ENCODE measurements around the gene FBLN1. TPM values are rescaled to one million over a fixed set of nuclear protein-coding genes. Genes with fewer than 3 reads are reported as not detected.
"Not testable (repeated sequence)": the region's sequence is repeated elsewhere in the genome, so short reads cannot be mapped to it uniquely, and the experiment has no call there.

Gene FBLN1, protein sequence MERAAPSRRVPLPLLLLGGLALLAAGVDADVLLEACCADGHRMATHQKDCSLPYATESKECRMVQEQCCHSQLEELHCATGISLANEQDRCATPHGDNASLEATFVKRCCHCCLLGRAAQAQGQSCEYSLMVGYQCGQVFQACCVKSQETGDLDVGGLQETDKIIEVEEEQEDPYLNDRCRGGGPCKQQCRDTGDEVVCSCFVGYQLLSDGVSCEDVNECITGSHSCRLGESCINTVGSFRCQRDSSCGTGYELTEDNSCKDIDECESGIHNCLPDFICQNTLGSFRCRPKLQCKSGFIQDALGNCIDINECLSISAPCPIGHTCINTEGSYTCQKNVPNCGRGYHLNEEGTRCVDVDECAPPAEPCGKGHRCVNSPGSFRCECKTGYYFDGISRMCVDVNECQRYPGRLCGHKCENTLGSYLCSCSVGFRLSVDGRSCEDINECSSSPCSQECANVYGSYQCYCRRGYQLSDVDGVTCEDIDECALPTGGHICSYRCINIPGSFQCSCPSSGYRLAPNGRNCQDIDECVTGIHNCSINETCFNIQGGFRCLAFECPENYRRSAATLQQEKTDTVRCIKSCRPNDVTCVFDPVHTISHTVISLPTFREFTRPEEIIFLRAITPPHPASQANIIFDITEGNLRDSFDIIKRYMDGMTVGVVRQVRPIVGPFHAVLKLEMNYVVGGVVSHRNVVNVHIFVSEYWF
- 67.6 and 85.4 TPM in 2 replicates for total RNA-seq (2014; rRNA removed; shearing (Covaris generic); ENCODE audit: low replicate concordance)

DNA sequence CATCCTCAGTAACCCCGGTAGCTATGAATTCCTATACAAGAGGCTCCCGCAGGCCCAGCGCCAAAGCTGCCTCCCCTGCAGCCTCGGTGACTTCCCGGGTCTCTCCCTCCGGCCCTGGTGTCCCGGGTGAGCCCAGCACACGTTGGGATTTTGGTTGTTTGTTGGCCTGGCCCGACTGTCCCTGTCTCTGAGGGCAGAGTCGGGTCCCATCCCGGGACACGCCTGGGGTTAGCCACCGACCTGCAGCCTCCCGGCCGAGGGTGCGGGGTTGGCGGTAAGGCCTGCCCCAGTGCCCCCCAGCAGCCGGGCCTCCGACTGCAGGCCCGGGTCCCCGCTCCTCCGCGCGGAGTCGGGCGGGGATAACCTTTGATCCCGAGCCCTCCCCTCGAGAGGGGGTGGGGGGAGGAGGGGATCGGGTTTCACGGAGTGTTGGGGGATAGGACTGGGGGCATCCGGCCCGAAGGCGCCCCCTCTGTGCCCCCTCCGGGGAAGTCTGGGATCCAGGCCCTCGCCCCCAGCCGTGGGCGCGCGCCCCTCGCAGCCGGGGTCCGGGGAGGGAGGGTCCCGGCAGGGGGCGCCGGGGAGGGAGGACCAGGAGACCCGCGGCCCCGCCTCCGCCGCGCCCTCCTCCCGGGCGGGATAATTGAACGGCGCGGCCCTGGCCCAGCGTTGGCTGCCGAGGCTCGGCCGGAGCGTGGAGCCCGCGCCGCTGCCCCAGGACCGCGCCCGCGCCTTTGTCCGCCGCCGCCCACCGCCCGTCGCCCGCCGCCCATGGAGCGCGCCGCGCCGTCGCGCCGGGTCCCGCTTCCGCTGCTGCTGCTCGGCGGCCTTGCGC, at the start of gene FBLN1:
TSS of gene FBLN1 (plus strand) at position 669 of the 835 bp plus-strand sequence. CDS start at position 772, 103 bp downstream.
- peak; percentile 68 for DNase-seq (ENCODE audit: low read depth)
- in situ Hi-C loops (cut with HindIII; ENCODE audit: low pct_unique_long_range_greater_than_20kb, low sequenced_read_pairs), result no loop called here

DNA sequence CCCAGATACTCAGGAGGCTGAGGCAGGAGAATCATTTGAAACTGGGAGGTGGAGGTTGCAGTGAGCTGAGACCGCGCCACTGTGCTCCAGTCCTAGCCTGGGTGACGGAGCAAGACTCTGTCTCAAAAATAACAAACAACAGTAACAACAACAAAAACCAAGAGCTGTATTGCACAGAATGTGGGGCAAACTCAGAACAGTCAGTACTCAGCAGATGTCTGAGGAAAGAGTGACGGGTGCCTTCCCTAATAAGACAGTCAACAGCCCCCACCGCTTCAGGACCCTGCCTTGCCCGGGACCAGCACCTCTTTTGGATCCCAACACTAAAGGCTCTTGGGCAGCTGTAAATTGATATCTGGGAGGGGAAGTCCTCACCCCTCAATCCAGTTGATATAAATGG, 48.9 kb upstream of the FBLN1 start:
- no peak for DNase-seq (ENCODE audit: low read depth)
- in situ Hi-C loops (cut with HindIII; ENCODE audit: low pct_unique_long_range_greater_than_20kb, low sequenced_read_pairs), result no loop called here

DNA sequence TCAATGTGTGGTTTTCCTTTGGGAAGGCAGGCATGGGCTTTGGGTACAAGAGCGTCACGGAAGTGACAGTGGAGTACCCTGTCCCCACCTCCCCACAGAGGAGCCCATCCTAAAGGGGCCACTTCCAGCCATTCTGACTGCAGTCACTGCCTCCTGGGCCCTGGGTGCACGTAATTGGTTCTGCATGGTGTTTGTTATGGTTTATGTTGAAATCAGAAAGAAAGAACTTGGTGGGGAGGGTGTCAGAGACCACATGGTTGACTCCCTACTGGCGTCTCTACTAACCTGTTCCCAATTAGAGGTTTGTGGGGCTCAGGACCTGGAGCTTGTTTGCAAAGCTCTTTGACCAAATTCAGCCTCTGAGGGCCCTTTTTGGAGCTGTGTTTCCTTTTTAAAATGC, 48.4 kb upstream of the FBLN1 start:
- in situ Hi-C loops (cut with HindIII; ENCODE audit: low pct_unique_long_range_greater_than_20kb, low sequenced_read_pairs), result no loop called here
- DNase-seq (ENCODE audit: low read depth), result no peak

DNA sequence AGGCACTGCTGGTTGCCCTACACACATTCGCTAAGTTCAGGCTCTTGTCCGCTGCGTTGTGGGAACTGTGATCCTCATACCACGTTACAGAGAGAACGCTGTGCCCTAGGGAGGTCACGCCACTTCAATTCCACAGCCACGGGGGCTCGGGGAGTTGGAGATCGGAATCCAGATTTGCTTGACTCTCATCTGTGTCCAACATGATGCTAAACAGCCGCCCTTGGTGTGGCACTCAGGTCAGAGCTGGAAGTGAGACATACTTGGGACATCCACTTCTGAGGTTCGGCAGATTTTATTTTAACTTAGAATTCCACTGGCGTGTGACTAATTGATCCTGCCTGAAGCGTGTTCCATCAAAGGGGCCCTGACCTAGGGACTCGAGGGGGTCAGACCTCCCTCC, 47.5 kb upstream of the FBLN1 start:
- no peak for DNase-seq (ENCODE audit: low read depth)
- in situ Hi-C loops (cut with HindIII; ENCODE audit: low pct_unique_long_range_greater_than_20kb, low sequenced_read_pairs), result no loop called here

DNA sequence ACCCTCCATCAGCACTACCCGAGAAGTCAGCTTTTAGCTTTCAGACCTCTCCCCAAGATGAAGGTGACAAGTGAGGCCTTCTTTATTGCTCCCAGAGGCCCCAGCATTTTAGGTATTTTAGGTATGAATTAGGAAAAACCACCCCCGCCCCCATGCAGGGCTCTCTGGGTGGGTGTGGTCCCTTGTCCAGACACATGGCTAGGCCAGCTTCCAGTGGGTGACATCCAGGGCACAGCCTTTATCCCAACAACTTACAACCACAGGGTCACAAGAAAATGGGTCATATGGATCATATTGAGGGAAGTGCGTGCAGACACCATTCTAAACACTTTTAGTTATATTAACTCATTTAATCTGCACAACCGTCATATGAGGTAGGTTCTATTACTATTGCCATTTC, 47.1 kb upstream of the FBLN1 start:
- in situ Hi-C loops (cut with HindIII; ENCODE audit: low pct_unique_long_range_greater_than_20kb, low sequenced_read_pairs), result no loop called here
- no peak for DNase-seq (ENCODE audit: low read depth)

DNA sequence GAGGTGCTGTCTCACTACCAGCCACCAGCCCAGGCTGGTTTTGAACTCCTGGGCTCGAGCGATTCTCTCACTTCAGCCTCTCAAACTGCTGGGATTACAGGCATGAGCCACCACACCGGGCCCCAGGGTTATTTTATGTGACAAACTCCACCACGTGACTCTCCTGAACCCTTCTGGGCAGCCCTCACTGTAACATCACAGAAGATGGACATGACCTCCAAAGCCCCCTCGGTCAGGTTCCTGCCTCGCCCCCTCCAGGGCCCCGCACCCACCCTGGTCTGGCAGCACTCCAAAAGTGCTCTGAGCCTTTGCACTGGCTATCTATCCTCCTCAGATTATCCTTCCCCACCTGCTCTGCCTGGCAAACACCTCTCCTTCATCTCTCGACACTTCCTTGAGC, 45.9 kb upstream of the FBLN1 start:
- in situ Hi-C loops (cut with HindIII; ENCODE audit: low pct_unique_long_range_greater_than_20kb, low sequenced_read_pairs), result no loop called here
- DNase-seq (ENCODE audit: low read depth), result no peak

DNA sequence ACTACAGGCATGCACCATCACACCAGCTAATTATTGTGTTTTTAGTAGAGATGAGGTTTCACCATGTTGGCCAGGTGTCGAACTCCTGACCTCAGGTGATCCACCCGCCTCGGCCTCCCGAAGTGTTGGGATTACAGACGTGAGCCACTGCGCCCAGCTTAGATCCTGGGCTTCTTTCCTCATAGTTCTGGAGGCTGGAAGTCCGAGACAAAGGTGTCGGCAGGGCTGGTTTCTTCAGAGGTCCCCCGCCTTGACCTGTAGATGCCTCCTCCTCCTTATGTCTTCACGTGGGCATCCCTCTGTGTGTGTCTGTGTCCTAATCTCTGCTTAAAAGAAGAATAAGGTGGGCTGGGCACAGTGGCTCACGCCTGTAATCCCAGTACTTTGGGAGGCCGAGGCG, 44.2 kb upstream of the FBLN1 start:
- in situ Hi-C loops (cut with HindIII; ENCODE audit: low pct_unique_long_range_greater_than_20kb, low sequenced_read_pairs), result no loop called here
- no peak for DNase-seq (ENCODE audit: low read depth)

DNA sequence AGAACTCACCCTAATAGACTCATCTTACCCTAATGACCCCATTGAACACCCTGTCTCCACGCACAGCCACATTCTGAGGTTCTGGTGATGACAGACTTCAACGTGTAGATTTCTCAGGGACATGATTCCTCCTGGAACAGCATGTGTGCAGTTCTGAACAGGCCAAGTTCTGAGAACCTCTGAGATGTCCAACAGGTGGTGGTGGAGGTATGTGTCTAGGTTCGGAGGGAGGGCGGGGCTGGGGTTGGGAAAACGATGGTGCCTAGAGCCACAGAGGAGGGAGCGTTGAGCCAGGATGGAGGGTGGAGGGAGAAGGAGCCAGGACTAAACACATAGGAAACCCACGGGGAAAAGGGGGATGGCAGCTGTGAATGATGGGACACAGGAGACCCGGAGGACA, 43.4 kb upstream of the FBLN1 start:
- no peak for DNase-seq (ENCODE audit: low read depth)
- in situ Hi-C loops (cut with HindIII; ENCODE audit: low pct_unique_long_range_greater_than_20kb, low sequenced_read_pairs), result no loop called here

DNA sequence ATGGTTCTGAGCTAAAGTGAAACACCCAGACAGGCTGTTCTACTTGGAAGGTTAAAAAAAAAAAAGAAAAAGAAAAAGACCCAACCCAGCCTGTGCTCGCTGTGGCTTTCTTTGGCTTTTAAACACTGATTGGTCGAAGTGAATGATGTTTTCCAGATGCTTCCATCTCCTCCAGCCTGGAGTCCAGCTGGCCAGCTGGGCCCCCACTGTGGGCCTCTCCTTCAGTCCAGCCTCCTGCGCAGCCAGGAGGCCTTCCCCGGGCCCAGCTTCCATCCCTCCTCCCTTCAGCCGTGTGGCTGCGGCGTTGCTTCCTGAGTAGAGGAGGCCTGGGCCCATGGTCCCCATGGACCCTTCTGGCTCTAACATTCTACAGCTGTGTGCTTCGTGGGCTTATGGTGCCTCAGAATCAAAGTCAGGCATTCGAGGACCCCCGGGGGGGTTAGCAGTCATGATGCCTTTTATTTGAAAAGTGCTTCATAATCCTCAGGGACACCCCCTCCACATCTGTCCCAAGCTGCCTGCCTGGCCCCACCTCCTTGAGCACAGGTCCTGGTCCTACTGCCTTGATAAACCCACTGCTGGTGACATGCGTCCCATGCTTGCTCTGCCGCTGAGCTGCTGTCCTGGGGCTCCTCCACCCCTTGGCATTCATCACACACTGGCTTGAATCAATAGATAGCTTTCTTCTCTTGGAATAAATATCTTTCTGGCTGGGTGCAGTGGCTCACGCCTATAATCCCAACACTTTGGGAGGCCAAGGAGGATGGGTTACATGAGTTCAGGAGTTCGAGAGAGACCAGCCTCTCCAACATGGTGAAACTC, 42.2 kb upstream of the FBLN1 start:
- DNase-seq (ENCODE audit: low read depth), result no peak
- in situ Hi-C loops (cut with HindIII; ENCODE audit: low pct_unique_long_range_greater_than_20kb, low sequenced_read_pairs), result no loop called here

DNA sequence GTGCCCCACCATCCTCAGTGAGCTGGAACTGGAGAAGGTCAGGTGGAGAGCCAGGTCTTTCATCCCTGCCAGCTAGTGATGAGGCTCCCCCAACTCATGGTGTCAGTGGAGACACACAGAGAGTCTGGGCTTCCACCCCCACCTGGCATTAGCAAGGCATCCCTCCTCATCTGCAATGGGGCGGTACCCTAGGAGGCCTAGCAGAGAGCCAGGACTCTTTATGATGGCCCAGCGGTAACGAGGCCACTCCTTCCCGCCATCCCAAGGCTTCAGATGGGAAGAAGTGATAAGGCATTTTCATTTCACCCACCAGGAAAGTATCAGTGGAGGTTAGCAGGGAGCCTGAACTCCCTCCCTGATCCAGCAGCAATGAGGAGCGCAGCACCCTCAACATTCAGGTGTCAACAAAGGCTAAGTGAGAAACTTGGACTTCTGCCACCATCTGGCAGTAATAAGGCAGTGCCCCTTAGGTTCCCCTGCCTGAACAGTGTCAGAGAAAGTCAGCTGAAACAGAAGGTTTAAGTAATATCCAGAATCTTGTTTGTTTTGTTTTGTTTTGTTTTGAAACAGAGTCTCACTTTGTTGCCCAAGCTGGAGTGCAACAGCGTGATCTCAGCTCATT, 40.5 kb upstream of the FBLN1 start:
- no peak for DNase-seq (ENCODE audit: low read depth)
- in situ Hi-C loops (cut with HindIII; ENCODE audit: low pct_unique_long_range_greater_than_20kb, low sequenced_read_pairs), result no loop called here

DNA sequence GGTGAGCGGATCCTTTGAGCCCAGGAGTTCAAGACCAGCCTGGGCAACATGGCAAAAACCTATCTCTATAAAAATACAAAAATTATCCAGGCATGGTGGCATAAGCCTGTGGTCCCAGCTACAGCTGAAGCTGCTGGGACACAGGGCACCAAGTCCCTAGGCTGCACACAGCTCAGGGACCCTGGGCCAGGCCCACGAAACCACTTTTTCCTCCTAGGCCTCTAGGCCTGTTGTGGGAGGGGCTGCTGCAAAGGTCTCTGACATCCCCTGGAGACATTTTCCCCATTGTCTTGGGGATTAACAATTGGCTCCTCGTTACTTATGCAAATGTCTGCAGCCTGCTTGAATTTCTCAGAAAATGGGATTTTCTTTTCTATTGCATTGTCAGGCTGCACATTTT, 39.0 kb upstream of the FBLN1 start:
- in situ Hi-C loops (cut with HindIII; ENCODE audit: low pct_unique_long_range_greater_than_20kb, low sequenced_read_pairs); DNase-seq (ENCODE audit: low read depth): not testable (repeated sequence)

DNA sequence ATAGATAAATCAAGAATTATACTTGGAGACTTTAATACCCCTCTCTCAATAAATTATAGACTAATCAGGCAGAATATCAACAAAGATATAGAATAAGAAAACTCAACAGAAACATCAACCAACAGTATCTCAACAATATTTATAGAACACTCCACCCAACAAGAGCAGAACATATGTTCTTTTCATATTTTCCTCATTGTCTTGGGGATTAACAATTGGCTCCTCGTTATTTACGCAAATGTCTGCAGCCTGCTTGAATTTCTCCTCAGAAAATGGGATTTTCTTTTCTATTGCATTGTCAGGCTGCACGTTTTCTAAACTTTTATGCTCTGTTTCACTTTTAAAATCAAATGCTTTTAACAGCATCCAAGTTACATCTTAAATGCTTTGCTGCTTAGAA, 37.0 kb upstream of the FBLN1 start:
- in situ Hi-C loops (cut with HindIII; ENCODE audit: low pct_unique_long_range_greater_than_20kb, low sequenced_read_pairs), result loop anchor here (5.0 kb wide), 1 partner anchor 87 kb away; no protein-coding TSS in a partner anchor
- no peak for DNase-seq (ENCODE audit: low read depth)

DNA sequence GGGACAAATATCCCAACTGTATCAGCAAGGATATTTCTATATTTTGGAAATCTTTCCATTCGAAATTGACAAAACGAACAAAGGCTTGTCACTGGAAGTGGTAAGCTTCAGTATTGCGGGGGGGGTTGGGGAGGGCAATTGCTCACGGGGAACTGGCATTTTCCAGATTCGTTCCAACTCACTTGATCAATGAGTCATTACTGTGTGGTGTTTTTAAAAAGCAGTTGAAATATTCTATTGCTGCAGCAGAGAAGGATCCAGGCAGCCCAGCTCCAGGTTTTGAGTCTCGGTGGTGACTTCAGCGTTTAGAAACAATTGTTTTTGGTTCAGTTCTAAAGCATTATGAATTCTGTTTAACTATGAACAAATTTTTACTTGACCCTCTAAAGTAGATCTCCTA, 33.8 kb upstream of the FBLN1 start:
- peak; percentile 46 for DNase-seq (ENCODE audit: low read depth)
- in situ Hi-C loops (cut with HindIII; ENCODE audit: low pct_unique_long_range_greater_than_20kb, low sequenced_read_pairs), result loop anchor here (5.0 kb wide), 1 partner anchor 83 kb away; no protein-coding TSS in a partner anchor

DNA sequence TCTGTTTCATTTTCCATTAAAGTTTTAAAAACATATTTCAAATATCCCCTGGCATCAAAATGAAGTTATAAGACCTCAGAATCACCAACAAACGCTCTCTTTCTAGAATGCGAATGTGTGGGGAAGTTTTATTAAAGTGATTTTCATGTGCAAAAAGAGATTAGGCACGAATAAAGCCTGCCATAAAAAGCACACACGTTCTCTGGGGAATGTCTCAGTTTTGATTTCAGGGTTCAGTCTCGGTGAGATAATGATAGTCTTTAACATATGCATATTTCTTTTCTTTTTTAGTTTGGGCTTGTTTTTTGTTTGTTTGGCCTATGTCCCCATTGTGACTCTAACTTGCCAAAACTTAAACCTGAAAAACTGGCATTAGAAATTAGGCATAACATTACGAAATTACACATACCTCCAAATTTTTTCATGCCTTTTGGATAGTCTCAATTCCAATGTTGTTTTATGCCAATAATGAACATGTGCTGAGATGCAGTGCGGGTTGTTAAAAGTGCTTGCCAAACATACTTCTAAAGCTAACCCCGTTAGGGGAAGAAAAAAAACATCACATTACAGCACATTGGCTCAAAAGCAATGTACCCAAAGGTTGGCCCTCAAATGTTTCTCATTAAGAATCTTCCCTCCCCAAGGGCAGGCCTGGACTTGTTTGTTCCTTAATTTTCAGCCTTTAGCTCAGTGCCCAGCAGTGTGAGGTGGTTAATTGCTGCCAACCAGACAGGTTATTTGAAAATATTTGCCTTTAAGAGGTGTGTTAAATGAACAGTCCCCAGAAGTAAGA, 33.2 kb upstream of the FBLN1 start:
- DNase-seq (ENCODE audit: low read depth), result no peak
- in situ Hi-C loops (cut with HindIII; ENCODE audit: low pct_unique_long_range_greater_than_20kb, low sequenced_read_pairs), result loop anchor here (5.0 kb wide), 1 partner anchor 83 kb away; no protein-coding TSS in a partner anchor

DNA sequence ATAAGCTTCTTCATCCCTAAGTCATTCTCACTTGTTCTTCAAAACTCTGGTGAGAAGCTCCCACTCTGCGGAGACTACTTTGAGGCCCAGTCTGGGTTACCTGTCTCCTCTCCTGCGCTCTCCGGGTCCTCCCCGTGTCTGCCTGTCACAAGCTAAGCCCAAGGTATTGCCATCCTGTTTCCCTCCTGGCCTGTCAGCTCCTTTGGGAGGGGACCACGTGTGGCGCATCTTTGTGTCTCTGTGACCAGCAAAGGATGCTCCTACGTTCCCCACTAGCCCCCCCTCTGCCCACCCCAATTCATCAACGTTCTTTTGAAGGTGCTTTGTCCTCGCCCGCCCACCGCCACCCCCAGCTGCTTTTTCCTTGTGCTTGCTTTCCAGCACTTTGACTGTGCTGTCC, 31.8 kb upstream of the FBLN1 start:
- in situ Hi-C loops (cut with HindIII; ENCODE audit: low pct_unique_long_range_greater_than_20kb, low sequenced_read_pairs), result no loop called here
- no peak for DNase-seq (ENCODE audit: low read depth)

DNA sequence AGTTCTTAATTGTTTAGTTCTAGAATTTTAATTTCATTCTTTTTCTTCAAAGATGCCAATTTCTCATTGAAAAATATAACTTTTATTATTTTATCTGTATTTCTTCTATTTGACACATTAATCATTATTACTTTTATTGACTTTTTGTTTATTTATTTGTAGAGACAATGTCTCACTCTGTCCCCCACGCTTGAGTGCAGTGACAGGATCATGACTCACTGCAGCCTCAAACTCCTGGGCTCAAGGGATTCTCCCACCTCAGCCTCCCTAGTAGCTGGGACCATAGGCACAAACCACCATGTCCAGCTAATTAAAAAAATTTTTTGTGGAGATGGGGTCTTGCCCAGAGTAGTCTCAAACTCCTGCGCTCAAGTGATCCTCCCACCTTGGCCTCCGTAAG, 30.3 kb upstream of the FBLN1 start:
- no peak for DNase-seq (ENCODE audit: low read depth)
- in situ Hi-C loops (cut with HindIII; ENCODE audit: low pct_unique_long_range_greater_than_20kb, low sequenced_read_pairs), result no loop called here
